ENCODE measurements around the gene PARD3B.
A peak's percentile ranks its signal among the peaks of the same experiment; 100 is the strongest.

The PARD3B gene

GRCh38 chr2:204869132-204869823, 324.0 kb downstream of the PARD3B start:
- no peak for TF ChIP-seq POLR2A (IDR thresholded peaks at IDR 0.05; ENCODE audit: low read depth, low read length)
- no peak for FAIRE-seq

GRCh38 chr2:204870053-204870452, 324.8 kb downstream of the PARD3B start:
- no peak for TF ChIP-seq POLR2A (IDR thresholded peaks at IDR 0.05; ENCODE audit: low read depth, low read length)
- DNase-seq (ENCODE audit: insufficient read length, low spot score) (no peak), FAIRE-seq (no peak)

More at GRCh38 chr2:204869132-204869823, 324.0 kb downstream of the PARD3B start:
- DNase-seq (ENCODE audit: insufficient read length, low spot score) = no peak

GRCh38 chr2:204871231-204871953, 326.1 kb downstream of the PARD3B start:
- no peak for TF ChIP-seq POLR2A (IDR thresholded peaks at IDR 0.05; ENCODE audit: low read depth, low read length)
- DNase-seq (ENCODE audit: insufficient read length, low spot score) (no peak), FAIRE-seq (peak; percentile 64)

GRCh38 chr2:204876311-204876710, 331.0 kb downstream of the PARD3B start:
- FAIRE-seq (no peak), DNase-seq (ENCODE audit: insufficient read length, low spot score) (no peak)

GRCh38 chr2:204877691-204878090, 332.4 kb downstream of the PARD3B start:
- FAIRE-seq (no peak), DNase-seq (ENCODE audit: insufficient read length, low spot score) (no peak)
- TF ChIP-seq POLR2A (IDR thresholded peaks at IDR 0.05; ENCODE audit: low read depth, low read length) = no peak

More at GRCh38 chr2:204876311-204876710, 331.0 kb downstream of the PARD3B start:
- no peak for TF ChIP-seq POLR2A (IDR thresholded peaks at IDR 0.05; ENCODE audit: low read depth, low read length)

- no peak for FAIRE-seq
- no peak for TF ChIP-seq POLR2A (IDR thresholded peaks at IDR 0.05; ENCODE audit: low read depth, low read length)
- no peak for DNase-seq (ENCODE audit: insufficient read length, low spot score)
These were observed 335.7 kb downstream of the PARD3B start for GRCh38 chr2:204880928-204881327.

- no peak for DNase-seq (ENCODE audit: insufficient read length, low spot score)
- FAIRE-seq = no peak
- no peak for TF ChIP-seq POLR2A (IDR thresholded peaks at IDR 0.05; ENCODE audit: low read depth, low read length)
These were observed 336.4 kb downstream of the PARD3B start for GRCh38 chr2:204881655-204882054.

GRCh38 chr2:204885747-204886146, 340.5 kb downstream of the PARD3B start:
- no peak for TF ChIP-seq POLR2A (IDR thresholded peaks at IDR 0.05; ENCODE audit: low read depth, low read length)
- DNase-seq (ENCODE audit: insufficient read length, low spot score) (no peak), FAIRE-seq (no peak)

- no peak for TF ChIP-seq POLR2A (IDR thresholded peaks at IDR 0.05; ENCODE audit: low read depth, low read length)
- DNase-seq (ENCODE audit: insufficient read length, low spot score) (no peak), FAIRE-seq (no peak)
These were observed 341.4 kb downstream of the PARD3B start for GRCh38 chr2:204886713-204887112.

GRCh38 chr2:204888222-204888621, 342.9 kb downstream of the PARD3B start:
- FAIRE-seq = no peak
- DNase-seq (ENCODE audit: insufficient read length, low spot score) = no peak
- TF ChIP-seq POLR2A (IDR thresholded peaks at IDR 0.05; ENCODE audit: low read depth, low read length) = no peak

GRCh38 chr2:204890680-204891079, 345.4 kb downstream of the PARD3B start:
- DNase-seq (ENCODE audit: insufficient read length, low spot score) (no peak), FAIRE-seq (no peak)
- TF ChIP-seq POLR2A (IDR thresholded peaks at IDR 0.05; ENCODE audit: low read depth, low read length) = no peak

GRCh38 chr2:204891739-204892138, 346.5 kb downstream of the PARD3B start:
- no peak for DNase-seq (ENCODE audit: insufficient read length, low spot score)
- no peak for TF ChIP-seq POLR2A (IDR thresholded peaks at IDR 0.05; ENCODE audit: low read depth, low read length)
- no peak for FAIRE-seq

GRCh38 chr2:204892506-204893255, 347.4 kb downstream of the PARD3B start:
- peak; percentile 83 for FAIRE-seq
- no peak for TF ChIP-seq POLR2A (IDR thresholded peaks at IDR 0.05; ENCODE audit: low read depth, low read length)
- DNase-seq (ENCODE audit: insufficient read length, low spot score) = peak; percentile 23

- TF ChIP-seq POLR2A (IDR thresholded peaks at IDR 0.05; ENCODE audit: low read depth, low read length) = no peak
- FAIRE-seq = no peak
- no peak for DNase-seq (ENCODE audit: insufficient read length, low spot score)
These were observed 350.9 kb downstream of the PARD3B start for GRCh38 chr2:204896146-204896545.
